ENCODE measurements around the gene FGF21.
"Not testable (repeated sequence)": the region's sequence is repeated elsewhere in the genome, so short reads cannot be mapped to it uniquely, and the experiment has no call there.

Gene FGF21, protein sequence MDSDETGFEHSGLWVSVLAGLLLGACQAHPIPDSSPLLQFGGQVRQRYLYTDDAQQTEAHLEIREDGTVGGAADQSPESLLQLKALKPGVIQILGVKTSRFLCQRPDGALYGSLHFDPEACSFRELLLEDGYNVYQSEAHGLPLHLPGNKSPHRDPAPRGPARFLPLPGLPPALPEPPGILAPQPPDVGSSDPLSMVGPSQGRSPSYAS

DNA sequence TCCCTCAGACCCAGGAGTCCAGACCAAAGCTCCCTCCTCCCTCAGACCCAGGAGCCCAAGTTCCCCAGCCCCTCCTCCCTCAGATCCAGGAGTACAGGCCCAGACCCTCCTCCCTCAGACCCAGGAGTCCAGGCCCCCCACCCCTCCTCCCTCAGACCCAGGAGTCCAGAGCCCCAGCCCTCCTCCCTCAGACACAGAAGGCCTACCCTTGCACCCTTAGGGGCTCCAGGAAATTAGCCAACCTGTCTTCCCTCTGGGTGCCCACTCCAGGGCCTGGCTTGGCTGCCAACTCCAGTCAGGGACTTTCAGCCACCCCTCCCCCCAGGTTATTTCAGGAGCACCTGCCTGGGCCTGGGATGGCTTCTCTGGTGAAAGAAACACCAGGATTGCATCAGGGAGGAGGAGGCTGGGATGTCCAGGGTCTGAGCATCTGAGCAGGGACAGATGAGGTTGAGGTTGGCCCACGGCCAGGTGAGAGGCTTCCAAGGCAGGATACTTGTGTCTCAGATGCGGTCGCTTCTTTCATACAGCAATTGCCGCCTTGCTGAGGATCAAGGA lies at the start of gene FGF21:
Gene FGF21 (plus strand): TSS at position 441 of the 558 bp plus-strand sequence. CDS start 713 bp downstream, outside the sequence.
- no peak for DNase-seq

DNA sequence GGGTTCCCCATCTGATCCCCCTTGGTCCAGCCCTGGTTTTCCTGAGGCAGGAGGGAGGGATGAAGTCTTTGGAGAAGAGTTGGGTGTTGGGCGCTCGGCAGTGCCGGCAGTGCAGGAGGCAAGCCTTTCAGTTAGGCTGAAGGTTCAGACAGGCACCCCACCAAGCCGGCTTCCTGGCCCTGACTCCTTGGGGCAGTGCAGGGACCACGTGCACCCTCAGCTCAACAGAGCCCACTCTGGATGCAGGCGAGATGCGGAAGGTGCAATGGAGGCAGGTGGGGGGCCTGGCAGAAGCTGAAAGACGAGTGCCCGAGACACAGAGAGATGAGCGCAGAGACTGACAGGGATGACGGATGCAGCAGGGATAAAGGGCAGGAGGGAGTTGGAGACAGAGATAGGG lies 46.9 kb upstream of the FGF21 start:
- DNase-seq, result no peak

DNA sequence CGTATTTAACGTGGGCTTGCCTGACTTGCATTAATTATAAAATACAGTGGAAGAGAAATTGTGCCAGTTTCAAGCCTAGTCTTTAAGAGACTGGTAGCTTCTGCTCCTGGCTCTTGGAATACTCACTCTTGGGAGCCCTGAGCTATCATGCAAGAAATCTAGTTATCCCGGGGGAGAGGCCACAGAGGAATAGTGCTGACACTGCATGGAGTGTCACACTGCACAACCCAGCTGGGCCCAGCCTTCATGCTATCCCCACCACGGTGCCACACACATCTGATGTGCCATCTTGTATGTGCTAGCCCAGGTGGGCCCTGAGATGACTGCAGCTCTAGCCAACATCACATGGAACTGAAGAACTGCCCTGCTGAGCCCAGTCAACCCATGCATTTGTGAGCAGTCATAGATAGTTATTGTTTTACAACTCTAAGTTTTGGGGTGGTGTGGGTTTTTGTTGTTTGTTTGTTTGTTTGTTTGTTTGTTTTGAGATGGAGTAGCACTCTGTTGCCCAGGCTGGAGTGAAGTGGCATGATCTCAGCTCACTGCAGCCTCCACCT lies 44.1 kb upstream of the FGF21 start:
- DNase-seq, result no peak

DNA sequence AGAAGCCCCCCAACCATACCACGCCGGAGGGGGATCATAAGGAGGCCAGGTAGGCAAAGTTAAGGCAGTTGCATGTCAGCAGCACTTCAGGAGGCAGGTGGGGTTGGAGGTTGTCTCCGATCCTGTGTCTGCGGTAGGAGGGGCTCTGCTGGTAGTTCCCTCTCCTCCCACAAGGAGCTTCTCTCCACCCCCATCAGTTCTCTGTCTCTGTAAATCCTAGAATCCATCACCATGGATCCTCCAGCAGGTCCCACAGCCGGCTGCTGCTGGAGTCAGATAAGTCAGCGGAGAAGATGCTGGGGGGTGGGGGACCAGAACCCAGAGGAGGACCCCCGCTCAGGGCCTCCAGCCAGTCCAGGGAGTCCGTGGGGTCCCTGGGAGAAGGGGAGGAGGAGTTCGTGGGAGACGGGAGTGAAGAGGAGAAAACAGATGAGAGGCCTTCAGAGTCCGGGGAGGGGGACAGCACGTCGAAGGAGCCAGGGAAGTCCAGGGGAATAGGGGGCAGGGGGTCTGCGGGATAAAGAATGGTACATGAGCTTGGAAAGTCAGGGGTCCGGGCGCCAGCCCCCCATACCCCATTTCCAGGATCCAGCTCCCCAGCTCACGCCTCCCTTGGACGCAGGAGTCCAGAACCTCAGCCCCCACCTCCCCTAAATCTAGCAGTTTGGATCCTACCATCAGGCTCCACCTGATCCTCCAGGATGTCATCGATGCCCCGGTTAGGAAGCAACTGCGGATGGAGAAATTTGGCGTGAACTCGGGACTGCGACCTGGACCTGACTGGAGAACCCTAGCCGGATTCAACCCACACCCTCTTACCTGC lies 42.1 kb upstream of the FGF21 start:
- DNase-seq, result no peak

DNA sequence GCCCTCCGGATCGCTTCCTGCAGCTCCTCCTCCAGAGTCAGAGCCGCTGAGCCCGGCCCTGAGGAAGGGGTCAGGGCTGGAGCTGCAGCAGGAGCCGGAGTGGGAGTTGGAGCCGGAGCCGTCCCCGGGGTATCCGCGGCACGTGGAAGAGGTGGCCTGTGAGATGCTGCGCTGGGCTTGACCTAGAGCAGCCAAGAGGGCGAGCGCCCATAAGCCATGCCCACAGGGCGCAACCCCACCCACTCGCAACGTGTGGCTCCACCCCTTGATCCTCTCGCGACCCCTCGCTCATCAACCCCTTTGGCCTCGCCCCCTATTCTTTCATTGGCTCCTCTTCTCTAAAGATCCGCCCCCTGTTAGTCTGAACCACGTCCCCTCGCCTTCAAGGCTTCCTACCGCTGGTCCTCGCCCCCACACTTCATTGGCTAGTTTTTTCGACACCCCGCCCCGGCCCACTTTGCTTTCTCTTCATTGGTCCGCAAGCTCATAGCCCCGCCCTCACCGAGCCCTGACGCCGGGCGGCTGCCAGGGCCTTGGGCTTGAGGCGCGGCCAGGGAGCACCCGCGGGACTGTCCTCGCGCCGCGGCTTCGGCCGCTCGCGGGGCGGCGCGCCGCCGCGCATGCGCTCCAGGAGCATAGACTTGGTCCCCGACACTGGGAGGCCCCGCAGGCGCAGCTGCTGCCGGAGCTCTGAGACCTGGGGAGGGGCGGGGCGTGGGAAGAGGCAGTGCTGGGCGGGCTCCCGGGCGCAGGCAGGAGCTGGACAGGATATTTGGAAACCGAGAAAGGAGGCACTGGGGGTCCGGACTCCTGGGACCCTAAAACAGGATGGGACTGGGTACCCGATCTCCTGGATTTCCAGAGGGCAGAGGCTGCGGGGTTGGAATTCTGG lies 41.2 kb upstream of the FGF21 start:
- DNase-seq, result peak; percentile 98

DNA sequence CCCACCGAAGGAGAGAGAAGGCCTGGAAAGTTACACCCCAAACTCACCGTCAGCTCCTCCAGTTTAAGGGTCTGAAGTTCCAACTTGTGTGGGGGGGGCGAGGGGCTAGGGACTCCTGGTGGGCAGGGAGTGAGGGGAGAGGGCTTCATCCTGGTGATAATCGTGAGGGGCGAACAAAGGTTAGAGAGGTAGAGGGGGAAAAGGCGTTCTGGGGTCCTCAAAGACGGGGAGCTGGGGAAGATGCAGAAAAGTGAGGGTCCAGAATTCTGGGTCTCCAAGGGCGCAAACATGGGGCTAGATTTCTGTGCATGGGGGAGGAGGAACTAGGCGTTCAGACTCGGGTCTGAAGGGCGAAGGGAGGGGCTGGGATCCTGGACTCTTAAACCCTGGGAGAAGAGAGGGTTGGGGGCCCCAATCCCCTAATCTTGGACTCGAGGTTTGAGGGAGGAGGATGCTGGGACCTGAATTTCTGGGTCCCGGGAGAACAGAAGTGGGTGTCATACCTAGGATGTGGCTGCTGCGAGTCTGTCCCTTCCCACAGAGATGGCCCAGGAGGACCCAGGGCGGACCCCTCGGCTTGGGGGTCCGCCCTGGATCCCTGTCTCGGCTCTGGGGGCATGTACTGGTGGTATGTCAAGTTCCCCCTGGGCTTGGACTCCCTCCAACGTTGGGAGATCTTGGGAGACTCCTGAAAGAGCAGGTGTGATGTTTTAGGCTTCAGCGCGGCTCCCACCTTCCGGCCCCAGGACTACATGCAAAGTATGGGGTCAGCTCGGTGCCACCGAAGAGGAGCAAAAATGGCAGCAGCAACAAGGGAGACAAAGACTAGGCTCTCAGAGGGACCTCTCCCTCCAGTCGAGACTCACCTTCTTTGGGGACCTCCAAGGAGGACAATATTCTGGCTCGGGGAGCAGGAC lies 40.3 kb upstream of the FGF21 start:
- DNase-seq, result no peak

DNA sequence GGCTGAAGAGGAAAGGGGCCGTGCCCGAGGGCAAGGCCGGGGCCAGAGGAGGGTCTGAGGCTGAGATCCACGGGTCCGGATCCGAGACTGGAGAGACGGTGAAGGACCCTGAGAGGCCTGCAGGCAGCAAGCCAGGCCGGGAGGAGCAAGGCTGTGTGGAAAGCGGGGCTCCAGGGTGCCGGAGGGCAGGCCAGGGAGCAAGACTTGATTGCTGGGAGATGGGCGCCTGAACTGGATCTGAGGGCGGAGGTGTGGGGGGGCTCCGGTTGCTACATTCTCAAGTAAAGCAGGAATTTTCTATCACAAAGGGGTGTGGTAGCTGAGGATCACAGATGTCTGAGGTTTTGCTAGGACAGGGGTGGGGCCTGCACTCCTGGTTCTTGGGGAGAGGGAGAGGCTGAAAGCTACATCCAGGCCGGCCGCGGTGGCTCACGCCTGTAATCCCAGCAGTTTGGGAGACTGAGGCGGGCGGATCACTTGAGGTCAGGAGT lies 39.6 kb upstream of the FGF21 start:
- no peak for DNase-seq

DNA sequence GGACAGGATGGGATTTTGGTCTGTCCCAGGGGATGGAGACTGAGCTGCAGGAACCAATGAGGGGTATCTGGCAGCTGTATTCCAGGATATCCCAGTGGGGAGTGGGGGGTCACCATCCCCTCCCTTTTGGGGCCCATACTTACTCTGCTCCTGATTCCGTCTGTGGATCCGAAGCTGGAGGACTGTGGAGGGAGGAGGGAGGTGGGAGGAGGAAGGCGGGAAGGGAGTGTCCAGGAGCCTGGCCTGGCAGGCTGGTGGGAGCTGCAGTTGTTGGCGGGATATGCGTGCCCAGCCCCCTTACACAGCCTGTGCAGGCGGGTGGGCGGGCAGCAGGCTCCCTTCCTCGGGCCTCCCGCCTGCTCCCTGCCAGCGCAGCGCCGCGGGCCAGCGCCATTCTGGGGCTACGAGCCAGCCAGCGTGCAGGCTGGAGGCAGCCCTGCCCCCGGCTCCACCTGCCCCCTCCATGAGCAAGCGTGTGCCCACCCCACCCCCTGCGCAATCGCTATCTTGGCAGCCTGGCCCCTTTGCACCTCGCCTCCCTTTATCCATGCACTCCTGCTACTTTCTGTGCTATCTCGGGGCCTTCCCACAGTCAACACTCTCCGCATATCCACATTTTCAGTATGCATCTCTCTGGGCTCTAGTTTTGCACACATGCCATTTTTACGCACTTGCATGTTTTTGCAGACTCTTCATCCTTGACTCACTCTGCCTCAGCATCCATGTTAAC lies 38.6 kb upstream of the FGF21 start:
- no peak for DNase-seq

DNA sequence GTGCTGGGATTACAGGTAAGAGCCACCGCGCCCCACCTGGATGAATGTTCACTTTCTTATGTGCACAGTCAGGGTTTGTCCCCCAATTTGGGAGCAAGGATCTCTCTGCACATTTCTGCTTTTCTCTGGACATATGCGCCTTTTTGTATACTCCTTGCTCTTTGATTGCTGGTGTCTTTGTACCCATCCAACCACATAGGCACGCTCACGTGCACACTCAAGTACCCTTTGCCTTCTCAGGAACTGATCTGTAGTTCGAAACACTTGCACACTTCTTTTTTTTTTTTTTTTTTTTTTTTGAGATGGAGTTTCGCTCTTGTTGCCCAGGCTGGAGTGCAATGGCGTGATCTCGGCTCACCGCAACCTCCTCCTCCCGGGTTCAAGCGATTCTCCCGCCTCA lies 37.2 kb upstream of the FGF21 start:
- not testable (repeated sequence) for DNase-seq

DNA sequence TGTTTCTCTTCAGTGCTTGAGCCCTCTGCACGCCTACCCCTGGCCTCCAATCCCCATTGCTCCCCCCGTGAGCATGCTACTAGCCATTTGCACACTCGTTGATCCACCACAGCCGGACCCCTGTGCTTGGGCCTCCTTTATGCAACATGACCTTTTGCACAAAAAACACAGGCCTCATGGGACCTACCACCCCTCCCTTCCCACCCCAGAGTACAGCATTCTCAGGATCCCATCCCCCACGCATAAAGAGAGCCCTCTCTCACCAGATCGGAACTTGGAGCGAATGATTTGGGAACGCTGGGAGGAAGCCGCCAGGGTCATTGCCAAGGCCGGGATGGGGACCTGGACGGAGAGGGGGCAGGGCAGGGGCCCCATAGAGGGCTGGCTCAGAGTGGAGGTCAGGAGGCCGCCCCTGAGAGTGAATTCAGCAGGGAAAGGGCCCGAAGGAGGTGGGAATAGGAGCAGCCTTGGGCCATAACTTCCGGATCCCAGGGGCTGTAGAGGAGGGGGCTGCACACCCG lies 36.6 kb upstream of the FGF21 start:
- no peak for DNase-seq

DNA sequence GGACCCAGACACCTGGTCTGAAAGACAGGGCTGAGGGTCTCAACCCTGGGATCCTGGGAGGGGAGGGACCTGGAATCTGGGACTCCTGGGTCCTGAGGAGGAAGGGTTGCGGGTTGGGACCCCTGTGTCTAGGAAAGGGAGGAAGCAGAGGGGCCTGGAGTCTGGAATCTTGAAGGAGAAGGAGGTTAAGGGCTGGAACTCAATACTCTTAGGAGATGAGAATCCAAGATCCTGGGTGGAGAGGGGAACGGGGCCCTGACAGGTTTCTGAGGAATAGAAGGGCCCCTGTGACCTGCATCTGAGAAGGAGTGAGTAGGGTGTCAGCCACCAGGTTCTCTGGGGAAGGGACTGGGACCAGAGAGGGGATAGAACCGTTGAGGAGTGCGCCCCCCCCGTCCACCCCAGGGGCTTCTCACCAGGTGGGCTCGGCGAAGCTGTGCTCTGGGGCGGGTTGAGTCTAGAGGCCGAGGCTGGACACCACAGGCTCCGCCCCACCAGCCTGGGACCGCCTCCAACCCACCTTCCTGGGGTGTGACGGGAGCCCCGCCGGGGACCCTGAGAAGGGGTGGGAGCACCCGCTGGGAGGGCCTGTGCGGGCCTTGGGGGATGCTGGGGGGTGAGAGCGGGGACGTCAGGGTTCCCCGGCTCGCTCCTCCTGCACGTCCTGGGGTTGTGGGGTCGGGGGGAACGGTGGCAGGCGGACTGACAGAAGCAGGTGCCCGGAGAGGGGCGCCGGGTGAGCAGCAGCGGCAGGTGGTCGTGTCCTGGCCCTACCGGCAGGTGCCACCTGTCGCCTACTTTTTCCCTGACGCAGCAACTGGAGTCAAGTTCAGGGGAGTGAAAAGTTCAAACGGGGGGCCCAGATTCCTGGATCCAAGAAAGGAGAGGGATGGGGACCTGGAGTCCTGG lies 35.8 kb upstream of the FGF21 start, which contains the start of gene MAMSTR:
Gene MAMSTR (minus strand): TSS at position 463 of the 909 bp plus-strand sequence. CDS start 694 bp downstream, outside the sequence.
- no peak for DNase-seq

DNA sequence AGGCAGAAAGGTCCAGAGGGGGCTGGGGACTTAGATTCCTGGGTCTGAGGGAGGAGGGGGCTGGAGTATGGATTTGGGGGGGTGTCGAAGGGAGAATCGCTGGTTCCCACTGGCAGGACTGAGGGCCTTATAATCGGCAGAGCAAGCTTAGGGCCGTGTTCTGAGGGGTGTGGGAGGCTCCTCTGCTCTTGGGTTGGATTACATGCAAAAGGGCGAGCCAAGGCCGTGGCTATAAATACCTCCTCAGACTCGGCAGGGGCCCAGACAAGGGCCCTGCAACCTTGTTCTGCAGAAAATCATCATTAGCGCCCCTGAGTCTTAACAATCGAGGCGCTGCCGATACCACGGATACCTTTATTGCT lies 35.1 kb upstream of the FGF21 start:
- no peak for DNase-seq

DNA sequence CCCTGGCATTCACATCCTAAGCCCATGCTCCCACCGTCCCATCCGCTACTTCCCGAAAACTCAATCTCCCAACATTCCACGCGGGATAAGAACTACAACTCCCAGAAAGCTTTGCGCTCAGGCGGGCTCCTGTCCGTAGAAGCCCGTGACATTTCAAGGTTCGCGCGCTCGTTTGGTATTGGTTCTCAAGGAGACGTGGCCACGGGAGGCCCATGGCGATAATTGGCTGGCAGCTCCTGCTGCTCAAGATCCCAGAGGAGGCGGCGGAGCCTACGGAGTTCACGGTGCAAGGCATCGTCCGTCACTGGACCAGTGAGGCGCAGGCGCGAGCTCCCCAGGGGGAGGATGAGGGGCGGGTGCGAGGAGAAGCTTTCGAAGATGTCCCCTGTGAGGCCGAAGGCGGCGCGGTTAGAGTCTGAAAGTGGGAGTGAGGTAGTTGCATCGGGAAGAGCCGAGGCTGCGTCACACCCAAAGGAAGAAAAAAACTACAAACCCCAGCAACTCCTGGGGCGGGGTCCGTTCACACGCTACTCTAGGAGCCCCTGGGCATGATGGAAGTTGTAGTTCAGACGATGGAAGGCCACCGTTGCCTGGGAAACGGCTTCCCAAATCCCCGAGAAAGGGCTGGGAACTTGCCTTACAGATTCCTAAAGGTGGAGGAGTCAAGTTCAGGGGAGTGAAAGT lies 34.6 kb upstream of the FGF21 start:
- DNase-seq, result peak; percentile 95

DNA sequence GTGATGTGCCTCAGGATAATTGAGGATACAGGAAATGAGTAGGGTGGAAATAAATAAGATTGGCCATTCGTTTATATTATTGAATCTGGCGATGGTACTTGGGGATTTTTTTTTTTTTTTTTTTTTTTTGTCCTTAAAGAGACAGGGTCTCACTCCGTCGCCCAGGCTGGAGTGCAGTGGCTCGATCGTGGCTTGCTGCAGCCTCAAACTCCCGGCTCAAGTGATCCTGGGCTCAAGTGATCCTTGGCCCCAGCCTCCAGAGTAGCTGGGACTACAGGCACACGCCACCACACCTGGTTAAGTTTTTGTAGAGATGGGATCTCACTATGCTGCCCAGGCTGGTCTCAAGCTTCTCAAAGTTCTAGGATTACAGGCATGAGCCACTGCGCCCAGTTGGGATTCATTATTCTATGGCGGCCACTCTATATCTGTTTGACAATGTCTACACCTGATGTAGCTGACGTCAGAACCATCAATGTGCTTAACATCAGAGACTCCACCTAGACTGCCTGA lies 33.1 kb upstream of the FGF21 start:
- no peak for DNase-seq

DNA sequence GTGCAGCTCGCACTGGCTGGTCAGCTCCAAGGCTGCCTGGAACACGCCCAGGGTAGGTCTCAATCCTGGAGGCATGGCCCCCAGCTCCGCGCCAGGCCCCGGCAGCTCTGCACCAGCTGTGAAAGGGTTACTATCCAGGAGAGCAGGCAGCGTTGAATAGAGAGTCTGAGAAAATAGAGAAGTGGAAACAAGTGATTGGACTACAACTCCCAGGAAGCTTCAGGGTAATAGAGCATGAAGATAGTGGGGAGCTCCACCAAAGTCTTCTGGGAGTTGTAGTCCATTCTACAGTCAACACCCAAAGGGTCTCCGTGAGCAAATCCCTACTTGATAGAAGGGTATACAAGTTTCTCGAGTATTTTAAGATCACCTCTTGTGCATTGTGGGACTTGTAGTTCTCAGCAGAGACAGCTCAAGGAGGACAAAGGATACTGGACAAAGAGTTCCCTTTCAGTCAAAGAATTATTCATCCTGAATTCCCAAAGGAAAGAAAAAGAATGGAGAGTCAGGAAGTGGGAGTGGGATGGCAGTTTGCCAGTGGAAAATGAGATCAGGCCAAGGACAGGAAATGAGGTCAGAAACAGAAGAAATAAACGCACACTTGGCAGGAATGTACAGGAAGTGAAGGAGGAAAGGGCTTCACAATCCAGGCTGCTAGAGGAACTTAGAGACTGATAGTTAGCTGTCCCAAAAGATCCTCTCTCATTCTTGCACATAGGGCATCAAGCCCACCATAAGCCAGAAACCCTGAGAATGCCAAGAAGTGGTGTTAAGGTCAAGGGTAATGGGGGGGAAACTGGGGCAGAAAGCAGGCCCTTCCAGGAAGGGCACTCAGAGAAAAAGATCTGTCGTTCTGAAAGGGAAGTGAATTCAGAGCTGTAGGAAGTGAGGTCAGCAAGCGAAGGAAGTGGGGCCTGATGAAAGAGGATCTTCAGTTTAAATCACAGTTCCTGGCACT lies 30.2 kb upstream of the FGF21 start:
- peak; percentile 51 for DNase-seq

DNA sequence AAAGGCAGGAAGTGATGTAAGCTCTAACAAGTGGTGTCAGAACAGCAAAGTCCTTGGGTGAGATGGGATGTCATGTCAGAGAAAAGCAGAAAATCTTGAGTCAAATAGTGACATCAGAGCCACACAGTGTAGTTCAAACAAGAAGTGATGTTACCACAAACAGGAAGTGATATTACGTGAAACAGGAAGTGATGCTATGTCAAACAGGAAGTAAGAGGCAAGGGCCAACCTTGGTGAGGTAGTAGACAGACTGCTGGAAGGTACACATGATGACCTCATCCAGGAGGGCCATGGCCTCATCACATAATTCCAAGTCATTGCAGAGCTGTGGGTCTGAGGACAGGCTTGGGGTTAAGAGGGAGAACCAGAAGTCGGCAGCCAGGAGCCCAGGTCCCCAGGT lies 28.8 kb upstream of the FGF21 start:
- DNase-seq, result peak; percentile 68
